HG02571 (cell line): ENCODE results near the gene SLC35E1.
"Not testable (repeated sequence)": the region's sequence is repeated elsewhere in the genome, so short reads cannot be mapped to it uniquely, and the experiment has no call there.

Experiments used
- ATAC-seq: cut with Tn5 transposase; IDR thresholded peaks from one replicate; pipeline ENCODE4 v1.9.1; 2021; ENCODE audit warnings: mild to moderate bottlenecking, moderate library complexity; ENCODE audit not compliant: unreplicated experiment

The SLC35E1 gene

GRCh38 chr19:16527334-16527935 is 44.8 kb downstream of the SLC35E1 start:
- no peak for ATAC-seq

- ATAC-seq: no peak
Observed at GRCh38 chr19:16525751-16526481, 46.3 kb downstream of the SLC35E1 start.

- ATAC-seq: no peak
Observed at GRCh38 chr19:16524991-16525734, 47.1 kb downstream of the SLC35E1 start.

GRCh38 chr19:16522559-16523377 is 49.4 kb downstream of the SLC35E1 start:
- no peak for ATAC-seq

- no peak for ATAC-seq
Observed at GRCh38 chr19:16521715-16522289, 50.4 kb downstream of the SLC35E1 start.

- no peak for ATAC-seq
Observed at GRCh38 chr19:16520986-16521624, 51.1 kb downstream of the SLC35E1 start.

- ATAC-seq: no peak
Observed at GRCh38 chr19:16520074-16520973, 51.9 kb downstream of the SLC35E1 start.

- ATAC-seq: no peak
Observed at GRCh38 chr19:16519230-16519687, 53.0 kb downstream of the SLC35E1 start.

GRCh38 chr19:16518483-16519229 is 53.6 kb downstream of the SLC35E1 start:
- no peak for ATAC-seq

GRCh38 chr19:16518061-16518460 is 54.2 kb downstream of the SLC35E1 start:
- ATAC-seq: no peak

GRCh38 chr19:16516923-16517610 is 55.1 kb downstream of the SLC35E1 start:
- no peak for ATAC-seq

GRCh38 chr19:16516381-16516780 is 55.8 kb downstream of the SLC35E1 start:
- ATAC-seq: no peak

GRCh38 chr19:16514383-16515019 is 57.7 kb downstream of the SLC35E1 start:
- no peak for ATAC-seq

GRCh38 chr19:16512611-16513010 is 59.6 kb downstream of the SLC35E1 start:
- ATAC-seq: not testable (repeated sequence)

GRCh38 chr19:16509141-16510061 is 62.8 kb downstream of the SLC35E1 start:
- ATAC-seq: no peak

GRCh38 chr19:16508546-16508945 is 63.7 kb downstream of the SLC35E1 start:
- ATAC-seq: no peak
